HS-27A (cell line): ENCODE results near the gene DIS3L2.
"Not testable (repeated sequence)": the region's sequence is repeated elsewhere in the genome, so short reads cannot be mapped to it uniquely, and the experiment has no call there.

Experiments
- DNase-seq: peaks from one replicate; pipeline ENCODE4 v3.0.0-alpha.2; 2012; ENCODE audit warnings: low read depth, missing footprints

The DIS3L2 gene

DNA sequence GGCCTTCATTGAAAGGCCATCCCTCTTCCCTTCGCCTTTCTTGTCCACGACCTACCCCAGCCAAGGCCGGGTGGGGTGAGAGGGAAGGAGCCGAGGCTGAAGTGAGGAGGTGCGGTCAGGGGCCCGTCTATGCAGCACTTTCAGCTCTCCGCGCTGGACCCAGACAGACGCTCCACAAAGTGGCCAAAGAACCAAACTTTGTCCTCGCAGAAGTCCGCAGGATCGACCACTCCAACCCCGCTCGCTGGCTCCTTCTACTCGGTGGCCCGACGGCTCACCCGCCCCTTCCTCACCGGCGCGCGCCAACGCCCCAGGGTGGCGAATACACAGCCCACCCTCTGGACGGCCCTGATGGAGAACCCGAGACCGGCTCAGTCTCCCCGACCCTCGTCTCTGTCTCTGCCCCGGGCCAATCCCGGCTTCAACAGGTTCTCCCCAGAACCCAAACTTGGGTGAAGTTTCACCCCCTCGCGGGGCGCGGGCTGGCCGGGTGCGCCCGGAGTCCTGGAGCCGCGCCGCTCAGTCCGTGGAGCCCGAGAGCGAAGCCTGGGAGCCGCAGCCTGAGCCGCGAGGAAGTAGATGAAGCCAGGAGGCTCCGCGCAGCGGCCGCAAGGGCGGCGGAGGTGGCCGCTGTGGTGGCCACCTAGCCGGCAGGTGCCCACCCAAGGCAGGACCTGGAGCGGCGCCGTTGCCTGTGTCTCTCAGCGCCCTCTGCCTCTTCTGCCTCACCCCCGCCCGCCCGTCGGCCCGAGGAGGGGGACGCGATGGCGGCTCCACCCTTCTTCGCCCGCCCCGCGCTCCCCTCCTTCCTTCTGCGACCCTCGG lies 390.4 kb downstream of the DIS3L2 start:
- DNase-seq: no peak

DNA sequence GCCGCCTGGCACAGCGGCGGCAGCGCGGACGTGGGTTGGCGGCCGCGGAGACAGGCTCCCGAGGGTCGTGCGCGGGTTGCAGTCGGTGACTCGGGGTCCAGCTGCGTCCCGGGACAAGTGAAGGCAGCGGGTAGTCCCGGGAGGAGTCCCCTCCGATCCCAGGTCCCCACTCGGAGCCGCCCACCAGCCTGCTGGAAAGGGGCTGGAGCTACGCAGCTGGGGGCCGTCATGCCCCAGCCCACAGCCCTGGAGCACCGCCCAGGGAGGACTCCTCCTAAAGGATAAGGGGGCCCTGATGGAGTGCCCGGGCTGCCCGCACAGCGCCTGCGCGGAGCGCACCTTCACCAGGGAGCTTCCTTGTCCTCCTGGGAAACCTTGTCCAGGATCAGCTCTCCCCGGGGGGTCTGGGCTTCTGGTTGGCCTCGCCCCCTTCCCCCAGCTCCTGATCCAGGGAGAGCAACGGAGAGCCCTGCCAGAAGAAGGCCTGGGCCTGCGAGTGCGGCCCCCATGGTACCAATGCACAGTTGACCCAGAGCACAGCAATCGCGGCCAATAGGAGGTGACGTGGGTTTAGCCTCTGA lies 391.1 kb downstream of the DIS3L2 start:
- DNase-seq: no peak

DNA sequence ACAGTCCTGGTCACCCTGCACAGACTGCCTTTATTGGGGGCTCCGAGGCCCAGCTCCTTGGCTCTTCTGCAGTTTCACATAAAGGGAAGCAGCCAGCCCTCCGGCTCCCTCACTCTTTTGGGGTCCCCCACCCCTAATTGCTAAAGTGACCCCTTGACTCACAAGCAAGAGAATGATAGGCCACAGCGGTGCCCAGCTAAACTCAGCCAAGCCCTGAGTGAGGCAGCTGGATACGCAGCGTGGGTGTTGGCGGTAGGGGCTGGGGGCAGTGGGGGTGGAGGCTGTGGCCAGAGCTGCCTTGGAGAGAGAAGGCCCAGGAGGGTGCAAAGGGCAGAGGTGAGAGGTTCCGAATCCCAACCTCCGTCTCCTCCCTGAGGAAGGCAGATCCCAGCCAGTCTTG lies 391.6 kb downstream of the DIS3L2 start:
- DNase-seq: no peak

DNA sequence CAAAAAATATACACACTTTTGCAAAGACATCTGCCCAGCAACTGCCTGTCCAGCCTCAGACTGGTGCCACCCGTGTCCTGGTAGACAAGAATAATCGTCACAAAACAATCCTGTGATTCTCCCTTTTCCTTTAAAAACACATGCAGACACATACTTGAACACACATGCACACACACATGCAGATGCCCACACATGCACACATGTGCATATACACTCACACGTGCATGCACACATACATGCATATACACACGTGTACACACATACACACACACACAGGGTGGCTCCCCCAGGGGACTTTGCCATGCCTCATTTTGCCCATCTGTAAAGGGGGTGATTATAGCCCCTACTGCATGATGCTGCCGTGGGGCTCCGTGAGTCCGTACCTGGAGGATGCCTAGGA lies 392.1 kb downstream of the DIS3L2 start:
- DNase-seq: no peak

DNA sequence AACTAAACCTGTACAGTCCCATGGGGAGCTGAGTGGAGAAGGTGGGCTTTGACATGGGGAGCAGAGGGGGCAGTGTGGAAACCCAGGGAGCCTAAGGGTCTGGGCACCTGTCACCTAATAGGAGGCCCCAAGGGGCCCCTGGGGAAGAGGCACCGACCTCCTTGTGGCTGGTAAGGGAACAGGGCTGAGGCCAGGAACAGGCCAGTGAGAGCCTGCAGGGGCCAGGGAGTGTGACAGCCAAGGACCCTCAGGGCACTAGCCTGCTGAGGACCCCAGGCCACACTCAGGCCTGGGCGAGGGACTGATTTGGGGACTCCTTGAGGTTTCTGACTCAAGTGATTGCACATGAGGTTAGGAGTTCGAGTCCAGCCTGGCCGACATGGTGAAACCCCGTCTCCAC lies 392.6 kb downstream of the DIS3L2 start:
- DNase-seq: no peak

DNA sequence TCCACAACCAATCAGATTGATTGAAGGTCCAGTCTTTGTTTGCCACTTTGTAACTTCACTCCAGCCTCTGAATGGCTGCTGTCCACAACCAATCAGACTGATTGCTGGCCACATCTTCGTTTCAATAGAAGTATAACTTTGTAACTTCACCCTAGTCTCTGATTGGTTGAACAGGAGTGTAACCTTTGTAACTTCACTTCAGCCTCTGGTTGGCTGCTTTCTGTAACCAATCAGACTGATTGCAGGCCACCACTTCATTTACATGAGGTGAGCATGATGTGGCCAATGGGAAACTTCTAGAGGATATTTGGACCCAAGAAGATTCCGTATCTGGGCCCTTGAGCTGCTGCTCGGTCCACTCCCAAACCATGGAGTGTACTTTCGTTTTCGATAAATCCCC lies 400.1 kb downstream of the DIS3L2 start:
- no peak for DNase-seq

DNA sequence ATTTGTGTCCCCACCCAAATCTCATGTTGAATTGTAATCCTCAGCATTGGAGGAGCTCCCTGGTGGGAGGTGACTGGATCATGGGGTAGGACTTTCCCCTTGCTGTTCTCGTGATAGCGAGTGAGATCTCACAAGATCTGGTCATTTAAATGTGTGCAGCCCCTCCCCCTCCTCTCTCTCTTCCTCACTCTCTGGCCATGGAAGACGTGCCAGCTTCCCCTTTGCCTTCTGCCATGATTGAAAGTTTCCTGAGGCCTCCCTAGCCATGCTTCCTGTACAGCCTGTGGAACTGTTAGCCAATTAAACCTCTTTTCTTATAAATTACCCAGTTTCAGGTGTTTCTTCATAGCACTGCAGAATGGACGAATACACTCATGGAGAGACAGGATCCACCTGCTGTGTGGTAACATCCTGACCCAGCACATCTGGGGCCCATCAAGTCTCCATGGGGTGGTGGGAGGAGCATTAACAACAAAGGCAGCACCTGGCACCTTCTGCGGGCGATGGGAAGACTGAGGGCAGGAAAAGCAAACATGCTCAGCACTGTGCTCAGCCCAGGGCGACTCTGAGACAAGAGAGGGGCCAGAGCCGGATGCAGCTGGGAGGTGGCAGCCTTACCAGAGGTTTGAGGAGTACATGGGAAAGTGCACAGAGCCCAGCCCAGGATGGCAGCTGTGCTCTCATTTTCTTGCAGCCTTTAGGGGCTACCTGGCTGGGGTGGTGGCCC lies 400.8 kb downstream of the DIS3L2 start:
- DNase-seq: no peak

DNA sequence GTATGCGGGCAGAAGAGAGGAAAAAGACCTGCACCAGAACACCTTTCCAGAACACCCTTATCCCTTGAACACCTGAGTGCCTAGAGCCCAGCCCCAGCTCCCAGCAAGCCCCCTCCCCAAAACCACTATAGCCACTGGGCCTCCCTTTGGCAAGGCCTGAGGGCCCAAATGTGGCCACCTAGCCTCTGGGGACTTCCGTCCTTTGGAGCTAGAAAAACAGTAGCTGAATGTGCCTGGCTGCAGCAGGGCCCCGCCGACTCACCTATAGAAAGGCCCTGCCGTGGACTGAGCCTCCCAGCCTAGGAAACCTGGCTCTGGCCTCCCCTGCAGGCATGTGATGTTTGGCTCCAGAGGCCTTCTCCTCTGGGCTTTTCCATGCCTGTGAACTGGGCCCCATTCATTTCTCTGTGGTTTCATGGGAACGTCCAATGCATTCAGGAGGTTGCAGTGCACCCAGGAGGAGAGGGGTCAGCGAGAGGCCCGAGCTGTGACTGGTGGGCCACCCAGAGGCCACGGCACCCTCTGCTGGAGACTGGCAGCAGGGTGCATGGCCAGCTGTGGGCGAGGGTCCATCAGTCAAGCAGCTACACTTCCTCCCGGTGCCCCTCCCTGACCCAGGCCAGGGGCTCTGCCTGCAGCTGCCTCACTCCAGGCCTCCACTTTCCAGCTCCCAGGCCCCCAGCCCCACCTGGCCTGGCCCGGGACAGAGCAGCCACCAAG lies 401.7 kb downstream of the DIS3L2 start:
- not testable (repeated sequence) for DNase-seq

DNA sequence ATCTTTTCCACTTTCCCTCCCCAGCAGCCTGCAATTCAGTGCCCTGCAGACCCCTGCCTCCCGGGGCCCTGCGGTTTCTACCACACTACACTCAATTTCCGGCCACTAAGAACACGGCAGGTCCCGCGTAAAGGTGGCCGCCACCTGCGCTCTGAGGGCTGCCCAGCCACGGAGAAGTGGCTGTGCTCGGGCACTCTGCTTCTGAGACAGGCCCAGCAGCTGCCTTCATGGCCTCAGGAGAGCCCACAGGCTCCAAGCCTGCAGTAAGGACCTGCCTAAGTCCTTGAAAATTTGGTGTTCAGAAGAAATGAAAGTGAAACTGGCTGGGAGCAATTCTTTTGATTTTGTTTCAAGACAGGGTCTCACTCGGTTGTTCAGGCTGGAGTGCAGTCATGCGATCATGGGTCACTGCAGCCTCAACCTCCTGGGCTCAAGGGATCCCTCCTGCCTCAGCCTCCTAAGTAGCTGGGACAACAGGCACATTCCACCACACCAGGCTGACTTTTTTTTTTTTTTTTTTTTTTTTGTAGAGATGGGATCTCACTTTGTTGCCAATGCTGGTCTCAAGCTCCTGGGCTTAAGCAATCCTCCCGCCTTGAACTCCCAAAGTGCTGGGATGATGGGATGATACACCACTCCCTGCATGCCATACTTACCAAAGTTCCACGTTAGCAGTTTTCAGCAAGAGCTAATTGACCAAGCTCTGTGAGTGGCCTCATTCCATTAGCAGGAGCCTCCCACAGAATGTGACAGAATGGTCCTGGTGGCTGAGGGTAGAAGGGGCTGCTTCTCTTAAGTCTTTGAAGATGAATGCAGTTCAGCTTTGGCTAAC lies 402.5 kb downstream of the DIS3L2 start:
- no peak for DNase-seq

DNA sequence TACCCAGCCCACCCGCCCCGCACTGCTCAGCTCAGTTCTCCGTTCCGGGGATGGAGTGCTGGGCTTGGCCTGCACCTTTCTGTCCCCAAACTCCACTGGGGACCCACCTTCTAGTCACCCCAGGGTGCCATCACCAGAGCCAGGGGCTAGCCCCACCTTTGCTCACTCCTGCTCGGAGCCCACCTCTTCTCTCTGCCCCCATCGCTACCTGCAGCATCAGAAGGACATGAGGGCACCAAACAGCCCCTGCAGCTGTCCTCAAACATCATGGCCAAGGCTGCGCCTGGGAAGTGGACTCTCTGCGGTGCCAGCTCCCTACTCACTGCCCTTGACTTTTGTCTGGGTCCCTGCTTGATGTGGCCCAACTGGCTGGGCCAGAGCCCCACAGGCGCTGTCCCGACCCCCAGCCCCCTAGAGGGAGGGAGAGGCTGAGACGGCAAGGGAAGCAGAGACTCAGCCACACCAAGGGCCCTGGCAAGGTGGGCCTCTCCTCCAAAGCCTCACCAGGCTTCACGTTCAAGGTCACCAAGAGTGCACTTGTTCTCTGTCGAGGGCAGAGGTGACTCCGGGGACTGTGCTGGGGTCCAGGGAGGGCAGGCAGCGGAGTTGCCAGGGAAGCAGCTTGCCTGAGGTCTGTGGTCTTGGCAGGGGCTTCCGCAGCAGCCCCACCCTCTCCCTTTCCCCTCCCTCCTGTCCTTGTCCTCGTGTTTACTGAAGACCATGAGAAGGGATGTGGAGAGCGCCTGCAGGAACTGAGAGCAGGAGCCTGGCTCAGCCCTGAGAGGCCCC lies 403.5 kb downstream of the DIS3L2 start:
- not testable (repeated sequence) for DNase-seq

DNA sequence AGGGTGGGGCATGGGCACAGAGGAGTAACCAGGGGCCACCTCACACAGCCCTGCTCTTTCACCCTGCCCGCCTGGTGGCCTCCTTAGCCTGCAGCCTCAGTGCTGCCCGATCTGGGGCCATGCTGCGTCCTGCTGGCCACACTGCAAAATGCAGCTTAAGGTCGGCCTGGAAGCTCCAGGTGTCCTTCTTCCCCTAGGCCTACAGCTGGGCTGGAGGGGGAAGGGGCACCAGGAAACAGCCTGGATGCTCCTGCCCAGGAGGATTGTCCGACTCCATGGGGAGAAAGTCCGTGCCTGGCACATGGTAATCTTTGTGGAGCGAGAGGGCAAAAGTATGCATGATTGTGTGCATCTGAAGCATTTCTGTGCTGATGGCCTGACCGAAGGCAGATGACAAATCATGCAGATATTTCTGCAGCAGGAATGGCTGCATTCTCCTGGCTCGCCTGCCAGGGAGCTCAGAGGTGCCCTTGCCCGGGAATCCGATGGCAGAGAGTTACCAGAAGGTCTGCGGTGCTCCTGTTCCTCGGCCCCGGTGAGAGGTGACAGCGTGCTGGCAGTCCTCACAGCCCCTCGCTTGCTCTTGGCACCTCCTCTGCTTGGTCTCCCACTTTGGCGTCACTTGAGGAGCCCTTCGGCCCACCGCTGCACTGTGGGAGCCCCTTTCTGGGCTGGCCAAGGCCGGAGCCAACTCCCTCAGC lies 404.3 kb downstream of the DIS3L2 start:
- DNase-seq: peak; percentile 46

DNA sequence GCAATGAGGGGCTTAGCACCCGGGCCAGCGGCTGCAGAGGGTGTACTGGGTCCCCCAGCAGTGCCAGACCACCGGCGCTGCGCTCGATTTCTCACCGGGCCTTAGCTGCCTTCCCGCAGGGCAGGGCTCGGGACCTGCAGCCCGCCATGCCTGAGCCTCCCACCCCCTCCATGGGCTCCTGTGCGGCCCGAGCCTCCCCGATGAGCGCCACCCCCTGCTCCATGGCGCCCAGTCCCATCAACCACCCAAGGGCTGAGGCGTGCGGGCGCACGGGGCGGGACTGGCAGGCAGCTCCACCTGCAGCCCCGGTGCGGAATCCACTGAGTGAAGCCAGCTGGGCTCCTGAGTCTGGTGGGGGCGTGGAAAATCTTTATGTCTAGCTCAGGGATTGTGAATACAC lies 404.9 kb downstream of the DIS3L2 start:
- DNase-seq: not testable (repeated sequence)

DNA sequence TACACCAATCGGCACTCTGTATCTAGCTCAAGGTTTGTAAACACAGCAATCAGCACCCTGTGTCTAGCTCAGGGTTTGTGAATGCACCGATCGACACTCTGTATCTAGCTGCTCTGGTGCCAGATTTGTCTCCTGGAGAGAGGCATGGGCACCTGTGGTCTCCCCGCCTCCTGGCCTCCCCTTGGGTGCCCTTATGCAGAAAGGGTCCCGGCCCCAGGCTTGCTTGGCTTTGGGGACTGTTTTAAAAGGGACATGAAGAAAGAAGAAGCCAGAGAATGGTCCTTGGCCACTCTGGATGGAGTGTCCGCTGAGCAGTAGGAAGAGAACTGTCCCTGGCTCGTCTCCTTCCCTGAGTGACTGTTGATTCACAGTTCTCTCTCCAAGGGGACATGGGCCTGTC lies 405.5 kb downstream of the DIS3L2 start:
- DNase-seq: no peak

DNA sequence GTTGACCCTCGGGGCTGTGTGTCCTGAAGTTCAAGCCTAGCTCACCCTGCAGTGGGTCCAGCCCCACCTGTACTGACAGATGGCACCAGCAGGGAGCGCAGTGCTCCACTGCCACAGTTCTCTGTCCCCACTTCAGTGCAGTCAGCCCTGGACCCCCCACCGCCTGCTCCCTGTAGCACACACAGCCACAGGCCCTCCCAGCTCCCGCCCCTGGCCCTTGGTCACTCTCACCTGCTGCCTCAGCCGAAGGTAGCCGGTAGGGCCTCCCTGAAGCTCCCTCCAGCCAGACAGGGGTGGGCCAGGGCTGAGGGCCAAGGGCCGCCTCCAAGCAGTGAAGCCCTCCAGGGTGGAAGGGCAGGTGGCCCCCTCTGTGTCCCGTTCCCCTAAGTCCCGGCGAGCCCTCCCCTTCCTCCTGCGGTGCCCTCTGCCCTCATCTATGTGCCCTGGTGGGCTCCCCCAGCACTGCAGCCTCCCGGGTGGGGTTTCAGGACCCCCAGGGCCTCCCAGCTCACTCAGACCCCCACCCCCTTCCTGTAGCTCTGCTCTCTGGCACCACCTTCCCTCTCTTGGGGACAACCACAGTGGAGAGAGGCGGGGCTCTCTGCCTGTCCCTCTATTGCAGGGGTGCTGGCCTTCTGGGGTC lies 406.2 kb downstream of the DIS3L2 start:
- DNase-seq: no peak

DNA sequence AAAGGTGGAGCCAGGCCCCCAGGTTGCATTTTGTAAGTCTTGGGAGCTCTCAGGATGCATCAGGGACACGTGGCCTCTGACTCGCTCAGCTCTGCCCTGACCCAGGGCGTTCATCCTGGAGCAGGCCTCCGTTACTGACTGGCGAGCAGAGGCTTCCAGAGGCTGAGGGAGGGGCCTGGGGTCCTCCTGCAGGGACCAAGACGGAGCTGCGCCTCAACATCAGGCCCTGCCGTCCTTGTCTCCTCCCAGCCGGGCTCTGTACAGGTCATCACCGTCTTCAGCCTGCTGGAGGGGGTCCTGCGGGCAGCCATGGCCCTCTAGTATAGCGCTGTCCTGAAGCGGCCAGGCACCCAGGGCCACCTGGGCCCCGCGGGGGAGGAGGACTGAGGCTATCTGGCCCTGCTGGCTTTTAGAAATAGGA lies 406.8 kb downstream of the DIS3L2 start:
- DNase-seq: no peak

DNA sequence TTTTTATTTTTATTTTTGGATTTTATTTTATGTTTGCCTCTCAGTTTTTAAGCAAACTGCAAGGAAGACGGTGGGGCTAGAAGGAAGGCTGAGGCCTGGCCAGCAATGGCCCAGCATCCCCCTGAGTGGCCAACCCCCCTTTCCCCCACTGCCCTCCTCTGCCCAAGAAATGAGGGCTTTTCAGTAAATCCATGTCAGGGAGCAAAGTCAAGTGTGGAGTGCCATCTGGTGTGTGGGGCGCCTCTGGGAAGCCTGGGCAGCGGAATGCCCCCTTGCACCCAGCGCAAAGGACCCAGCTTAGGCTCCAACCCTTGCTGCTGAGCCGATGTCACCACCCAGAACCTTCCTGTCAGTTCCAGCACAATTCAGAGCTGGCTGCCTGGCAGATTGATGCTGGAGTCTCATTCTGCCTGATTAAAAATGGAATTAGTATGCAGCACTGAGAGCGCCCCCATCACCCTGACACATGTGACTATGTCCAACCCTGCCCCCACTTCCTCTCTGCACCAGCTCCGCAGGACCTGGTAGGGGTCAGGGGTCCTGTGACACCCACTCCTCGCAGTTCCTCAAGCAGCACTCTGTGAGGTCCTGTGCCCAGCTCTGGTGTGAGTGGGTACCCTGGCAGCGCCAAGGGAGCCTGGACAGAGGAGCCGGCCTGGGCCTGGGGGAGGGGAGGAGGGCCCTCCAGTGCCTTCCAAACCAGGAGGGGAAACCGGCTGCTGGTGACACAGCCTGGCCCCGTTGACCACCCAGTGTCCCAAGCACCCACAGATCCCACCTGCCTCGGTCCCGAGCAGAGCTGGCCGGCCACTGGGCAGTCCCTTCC lies 407.8 kb downstream of the DIS3L2 start:
- no peak for DNase-seq

DNA sequence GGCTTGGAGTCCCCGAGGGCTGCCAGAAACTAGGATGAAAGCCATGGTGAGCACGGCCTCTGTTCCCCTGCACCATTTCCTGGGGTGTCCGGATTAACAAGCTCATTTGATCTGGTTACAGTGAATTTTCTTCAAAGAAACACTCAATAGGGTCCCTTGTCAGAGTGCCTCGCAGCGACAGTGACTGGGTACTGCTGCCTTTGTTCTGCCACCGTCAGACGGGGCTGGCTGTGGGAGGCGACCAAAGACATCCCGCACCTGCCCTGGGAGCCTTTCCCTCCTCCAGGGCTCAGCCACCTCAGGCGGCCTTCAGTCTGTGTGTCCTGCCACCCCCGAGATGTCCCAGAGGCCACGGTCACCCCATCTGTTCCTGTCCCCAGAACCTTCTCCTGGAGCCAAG lies 408.5 kb downstream of the DIS3L2 start:
- not testable (repeated sequence) for DNase-seq
